CD4-positive, alpha-beta T cell (primary cell): ENCODE results near the gene RNF220. TPM values are rescaled to one million over a fixed set of nuclear protein-coding genes. Genes with fewer than 3 reads are reported as not detected.

Experiments used
- ATAC-seq: fragments of 200-7000 bp; cut with Tn5 transposase; one replicate; pipeline ENCODE4 v1.10.0; 2022; ENCODE audit warnings: mild to moderate bottlenecking; ENCODE audit not compliant: poor library complexity
- CTCF ChIA-PET: fragments of 350-600 bp; sonication (Branson Sonifier 250); formaldehyde crosslinking; loops from one replicate; lab custom pipeline; 2021; ENCODE audit warnings: antibody characterized with exemption, inconsistent platforms; lab: Charles Lee
- POLR2A ChIA-PET: fragments of 350-600 bp; sonication (Branson Sonifier 250); formaldehyde crosslinking; loops from one replicate; lab custom pipeline; 2021; ENCODE audit warnings: antibody characterized with exemption, inconsistent platforms; lab: Charles Lee
- DNase-seq, 14 experiments: peaks; one replicate each; pipeline ENCODE4 v3.0.0-alpha.2; 2013 to 2020; ENCODE audit warnings: mixed read lengths in 2 of 14
- H3K27ac ChIP-seq, 2 donors: one replicate each; pipeline versions ENCODE4 v1.5.1 to v1.7.0; 2013; ENCODE audit warnings: low read length in 2 of 2, low read depth in 1 of 2, mild to moderate bottlenecking in 1 of 2
- H3K27me3 ChIP-seq, 2 experiments: 1 replicate in 1 of 2; 2 replicates in 1 of 2; pipeline versions ENCODE4 v1.6.1 to v1.7.0; 2013; ENCODE audit warnings: low read length in 2 of 2, control low read depth in 1 of 2, mild to moderate bottlenecking in 1 of 2, moderate library complexity in 1 of 2; ENCODE audit not compliant: insufficient read depth in 2 of 2, control insufficient read depth in 1 of 2
- H3K36me3 ChIP-seq: one replicate; pipeline ENCODE4 v1.6.1; 2013; ENCODE audit warnings: low read length, control low read depth; ENCODE audit not compliant: insufficient read depth
- H3K4me1 ChIP-seq: one replicate; pipeline ENCODE4 v1.6.1; 2013; ENCODE audit warnings: low read length, control low read depth; ENCODE audit not compliant: insufficient read depth
- H3K4me3 ChIP-seq: one replicate; pipeline ENCODE4 v1.5.1; 2013; ENCODE audit warnings: mild to moderate bottlenecking, low read length, moderate library complexity
- H3K9me3 ChIP-seq, 2 experiments: 1 replicate in 1 of 2; 2 replicates in 1 of 2; pipeline versions ENCODE4 v1.6.1 to v1.7.0; 2013; ENCODE audit warnings: low read length in 2 of 2, mild to moderate bottlenecking in 2 of 2, control low read depth in 1 of 2, moderate library complexity in 1 of 2; ENCODE audit not compliant: control insufficient read depth in 1 of 2, insufficient read depth in 1 of 2
- H3K27ac Mint-ChIP-seq: one replicate; pipeline ENCODE4 v1.8.0; 2020; ENCODE audit warnings: mixed read lengths
- H3K27me3 Mint-ChIP-seq: one replicate; pipeline ENCODE4 v1.8.0; 2021; ENCODE audit warnings: mixed read lengths
- H3K36me3 Mint-ChIP-seq: one replicate; pipeline ENCODE4 v1.8.0; 2021; ENCODE audit warnings: low read depth, mixed read lengths
- H3K4me1 Mint-ChIP-seq: one replicate; pipeline ENCODE4 v1.8.0; 2021; ENCODE audit warnings: low read depth, mixed read lengths
- H3K4me3 Mint-ChIP-seq: one replicate; pipeline ENCODE4 v1.8.0; 2020; ENCODE audit warnings: mild to moderate bottlenecking, mixed read lengths
- H3K9me3 Mint-ChIP-seq: one replicate; pipeline ENCODE4 v1.8.0; 2020; ENCODE audit warnings: mixed read lengths
- CTCF ChIP-seq: fragments of 200-600 bp; IDR thresholded peaks from one replicate; pipeline ENCODE4 v1.8.0; 2022; ENCODE audit warnings: antibody characterized with exemption, mild to moderate bottlenecking
- intact Hi-C, 2 experiments: fragments of 100-400 bp; cut with DNase I in 1 of 2; cut with micrococcal nuclease in 1 of 2; formaldehyde crosslinking; loops; one replicate each; pipeline versions ENCODE4 v1.15.1 to v1.9.0; 2023 to 2025; cut with DNase I, micrococcal nuclease
- total RNA-seq, 174 experiments: library from RNA in 2 of 174; stranded (reverse) in 2 of 174; gene quantifications; one replicate each; pipeline ENCODE4 v1.2.3 and lab custom pipeline; 2021 to 2026

The RNF220 gene
- total RNA-seq, 2 experiments from 2014 or later, result 76.0 to 77.9 TPM

GRCh38 chr1:44620072-44620471, 215.0 kb downstream of the RNF220 start:
- no peak overlapping the region for H3K4me3 ChIP-seq
- POLR2A ChIA-PET, result no interaction called here
- DNase-seq, result no peak
- Mint-ChIP-seq H3K4me1 (no peaks in the 10 kb centered on the region), H3K36me3 (no peaks in the 10 kb centered on the region), H3K27ac (no peak overlapping the region), H3K4me3 (no peak overlapping the region), H3K9me3 (no peaks in the 10 kb centered on the region), H3K27me3 (no peaks in the 10 kb centered on the region)
- TF ChIP-seq CTCF, result no peak
- no peaks in the 10 kb centered on the region for H3K4me1 ChIP-seq
- no peak for ATAC-seq
- no peaks in the 10 kb centered on the region for H3K27me3 ChIP-seq
- no peaks in the 10 kb centered on the region for H3K36me3 ChIP-seq
- CTCF ChIA-PET, result no interaction called here
- H3K27ac ChIP-seq, result no peak overlapping the region
- intact Hi-C loops, result no loop called here
- no peaks in the 10 kb centered on the region for H3K9me3 ChIP-seq

- no peak overlapping the region for H3K4me3 Mint-ChIP-seq
- ATAC-seq, result no peak
- H3K27me3 Mint-ChIP-seq, result no peaks in the 10 kb centered on the region
- ChIA-PET POLR2A (no interaction called here), CTCF (no interaction called here)
- Histone ChIP-seq H3K4me3 (no peak overlapping the region), H3K27me3 (no peaks in the 10 kb centered on the region), H3K36me3 (no peaks in the 10 kb centered on the region), H3K4me1 (no peaks in the 10 kb centered on the region), H3K9me3 (no peaks in the 10 kb centered on the region), H3K27ac (no peak overlapping the region)
- H3K36me3 Mint-ChIP-seq, result no peaks in the 10 kb centered on the region
- H3K9me3 Mint-ChIP-seq, result no peaks in the 10 kb centered on the region
- TF ChIP-seq CTCF, result no peak
- no peak for DNase-seq
- no peak overlapping the region for H3K27ac Mint-ChIP-seq
- intact Hi-C loops, result no loop called here
- no peaks in the 10 kb centered on the region for H3K4me1 Mint-ChIP-seq
These were observed 216.8 kb downstream of the RNF220 start for GRCh38 chr1:44621841-44622286.

GRCh38 chr1:44624268-44624901, 219.3 kb downstream of the RNF220 start:
- Mint-ChIP-seq H3K4me3 (no peak overlapping the region), H3K9me3 (no peaks in the 10 kb centered on the region), H3K27ac (no peak overlapping the region), H3K36me3 (no peaks in the 10 kb centered on the region), H3K27me3 (no peaks in the 10 kb centered on the region), H3K4me1 (no peaks in the 10 kb centered on the region)
- no peak for TF ChIP-seq CTCF
- Histone ChIP-seq H3K4me1 (no peaks in the 10 kb centered on the region), H3K27me3 (no peaks in the 10 kb centered on the region), H3K9me3 (no peaks in the 10 kb centered on the region), H3K27ac (no peak overlapping the region), H3K4me3 (no peak overlapping the region), H3K36me3 (no peaks in the 10 kb centered on the region)
- intact Hi-C loops, result no loop called here
- ATAC-seq (no peak), DNase-seq (no peak)
- ChIA-PET POLR2A (no interaction called here), CTCF (no interaction called here)
